Tibial nerve (tissue), 4 donors: ENCODE data around the gene CXCL10.

Source experiments
- CTCF ChIP-seq, 5 experiments: fragments of 200-600 bp in 3 of 5; fragments of 450-650 bp in 2 of 5; sonication (generic) in 3 of 5; IDR thresholded peaks; one replicate each; pipeline ENCODE4 v1.5.1; 2016 to 2019; ENCODE audit warnings: antibody characterized with exemption in 5 of 5, mild to moderate bottlenecking in 3 of 5, moderate library complexity in 2 of 5
- EP300 ChIP-seq, 2 donors: sonication (generic); formaldehyde crosslinking; IDR thresholded peaks; one replicate each; pipeline ENCODE4 v1.6.1; 2017; ENCODE audit warnings: antibody characterized with exemption in 2 of 2, mild to moderate bottlenecking in 1 of 2
- POLR2A ChIP-seq, 2 donors: fragments of 450-650 bp; IDR thresholded peaks; one replicate each; pipeline ENCODE4 v1.6.1; 2017; ENCODE audit warnings: antibody characterized with exemption in 2 of 2, mild to moderate bottlenecking in 2 of 2, moderate library complexity in 2 of 2

- TF ChIP-seq POLR2A (IDR thresholded peaks at IDR 0.05) (no peak), EP300 (IDR thresholded peaks at IDR 0.05) (no peak), CTCF (IDR thresholded peaks at IDR 0.05) (no peak)
Observed at GRCh38 chr4:76001700-76002099, 21.6 kb downstream of the CXCL10 start.
